ENCODE results near the gene PTPRZ1.

- no peak for TF ChIP-seq MAFK (conservative IDR thresholded peaks at IDR 0.05 in 1 of 2, IDR thresholded peaks at IDR 0.05 in 1 of 2; ENCODE audit: low read length in 2 of 2)
- TF ChIP-seq ATF1 (CRISPR knock-in tag; IDR thresholded peaks at IDR 0.05): no peak
- no peak for TF ChIP-seq MED1 (CRISPR knock-in tag; IDR thresholded peaks at IDR 0.05)
- TF ChIP-seq ZNF670 (CRISPR knock-in tag; IDR thresholded peaks at IDR 0.05; ENCODE audit: borderline replicate concordance): no peak
- TF ChIP-seq, protein P1, sequence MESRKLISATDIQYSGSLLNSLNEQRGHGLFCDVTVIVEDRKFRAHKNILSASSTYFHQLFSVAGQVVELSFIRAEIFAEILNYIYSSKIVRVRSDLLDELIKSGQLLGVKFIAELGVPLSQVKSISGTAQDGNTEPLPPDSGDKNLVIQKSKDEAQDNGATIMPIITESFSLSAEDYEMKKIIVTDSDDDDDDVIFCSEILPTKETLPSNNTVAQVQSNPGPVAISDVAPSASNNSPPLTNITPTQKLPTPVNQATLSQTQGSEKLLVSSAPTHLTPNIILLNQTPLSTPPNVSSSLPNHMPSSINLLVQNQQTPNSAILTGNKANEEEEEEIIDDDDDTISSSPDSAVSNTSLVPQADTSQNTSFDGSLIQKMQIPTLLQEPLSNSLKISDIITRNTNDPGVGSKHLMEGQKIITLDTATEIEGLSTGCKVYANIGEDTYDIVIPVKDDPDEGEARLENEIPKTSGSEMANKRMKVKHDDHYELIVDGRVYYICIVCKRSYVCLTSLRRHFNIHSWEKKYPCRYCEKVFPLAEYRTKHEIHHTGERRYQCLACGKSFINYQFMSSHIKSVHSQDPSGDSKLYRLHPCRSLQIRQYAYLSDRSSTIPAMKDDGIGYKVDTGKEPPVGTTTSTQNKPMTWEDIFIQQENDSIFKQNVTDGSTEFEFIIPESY (CRISPR knock-in tag; IDR thresholded peaks at IDR 0.05): no peak
These were observed 80.6 kb downstream of the PTPRZ1 start for GRCh38 chr7:121953601-121954000.
